ENCODE measurements around the gene RTTN. TPM values are rescaled to one million over a fixed set of nuclear protein-coding genes. Genes with fewer than 3 reads are reported as not detected.

The RTTN gene
- total and polyA plus RNA-seq, 2 donors (not counting 3 experiments of a cell fraction or from before 2014, with no cell fraction given): 3.1 to 17.4 TPM

- Histone ChIP-seq H3K9ac (replicated peaks; ENCODE audit: extremely low read depth, insufficient read depth, low read length) (no peak overlapping the region), H3K4me2 (ENCODE audit: insufficient read depth, low read length) (no peak overlapping the region), H4K20me1 (replicated peaks; ENCODE audit: control insufficient read depth, extremely low read depth, insufficient read depth, low read length) (no peaks in the 10 kb centered on the region), H2AFZ (ENCODE audit: low read depth, low read length) (peak overlapping the region; percentile 100), H3K9me3 (replicated peaks; ENCODE audit: control insufficient read depth, insufficient read depth, low read length) (no peaks in the 10 kb centered on the region), H3K27me3 (ENCODE audit: control insufficient read depth in 2 of 2, insufficient read depth in 2 of 2, low read length in 2 of 2) (peaks cover 0 to 9% of the 10 kb centered on the region in 2 experiments), H3K79me2 (ENCODE audit: control insufficient read depth, insufficient read depth, low read length) (peaks cover 12% of the 10 kb centered on the region), H3K27ac (ENCODE audit: insufficient read depth, low read depth, low read length) (no peak overlapping the region), H3K4me1 (ENCODE audit: control insufficient read depth, extremely low read depth, insufficient read depth, low read length) (peaks cover 8% of the 10 kb centered on the region), H3K36me3 (ENCODE audit: control insufficient read depth in 2 of 2, extremely low read depth in 1 of 2, insufficient read depth in 2 of 2, low read length in 2 of 2) (no peaks in the 10 kb centered on the region), H3K9me1 (replicated peaks; ENCODE audit: control insufficient read depth, extremely low read depth, insufficient read depth, low read length) (no peaks in the 10 kb centered on the region), H3K4me3 (replicated peaks in 1 of 3; ENCODE audit: insufficient read depth in 1 of 3, low read depth in 1 of 3, low read length in 3 of 3) (no peak overlapping the region)
- FAIRE-seq (no peak), DNase-seq (ENCODE audit: low read depth, low spot score) (no peak)
- ChIA-PET POLR2A (no interaction called here), CTCF (no interaction called here)
- TF ChIP-seq EZH2 (IDR thresholded peaks at IDR 0.05; ENCODE audit: borderline replicate concordance, low read depth, low read length, severe bottlenecking): no peak
- TF ChIP-seq MAX (IDR thresholded peaks at IDR 0.05; ENCODE audit: insufficient read depth, insufficient read length): no peak
- TF ChIP-seq JUN (IDR thresholded peaks at IDR 0.05; ENCODE audit: borderline replicate concordance, insufficient read depth, insufficient read length, low read depth): no peak
- no peak for TF ChIP-seq POLR2AphosphoS5 (IDR thresholded peaks at IDR 0.05; ENCODE audit: insufficient read depth, low read depth, low read length)
- no peak for TF ChIP-seq GATA2 (IDR thresholded peaks at IDR 0.05; ENCODE audit: insufficient read depth, insufficient read length, low read depth, low read length)
- no peak for TF ChIP-seq CTCF (IDR thresholded peaks at IDR 0.05; ENCODE audit: extremely low read depth in 1 of 2, insufficient read depth in 1 of 2, low read depth in 1 of 2, low read length in 2 of 2)
- TF ChIP-seq POLR2A (IDR thresholded peaks at IDR 0.05; ENCODE audit: low read depth, low read length): no peak
- no peak for TF ChIP-seq FOS (IDR thresholded peaks at IDR 0.05; ENCODE audit: borderline replicate concordance, insufficient read depth, low read length)
- no peak for TF ChIP-seq MYC (IDR thresholded peaks at IDR 0.05; ENCODE audit: low read depth, low read length)
- intact Hi-C loops (cut with micrococcal nuclease): no loop called here
- dilution Hi-C loops (cut with MboI; ENCODE audit: extremely low pct_ligation_motif_present, low sequenced_read_pairs): no loop called here
- no TSS peak for BruUV-seq (replicated peaks)
These were observed 1.7 kb upstream of the RTTN start for GRCh38 chr18:70207181-70207580.
